WTC11 (cell line): ENCODE results near the gene ZDHHC1. TPM values are rescaled to one million over a fixed set of nuclear protein-coding genes. Genes with fewer than 3 reads are reported as not detected.

ENCODE experiments used
- ATAC-seq: fragments of 200-7000 bp; cut with Tn5 transposase; 2 replicates; pipeline ENCODE4 v1.10.0; 2021; ENCODE audit warnings: mild to moderate bottlenecking, moderate library complexity
- CTCF ChIA-PET: fragments of 300-600 bp; sonication (Branson Sonifier 250); formaldehyde crosslinking; loops from one replicate; lab custom pipeline; 2021; ENCODE audit warnings: antibody characterized with exemption; lab: Charles Lee
- POLR2A ChIA-PET: fragments of 350-600 bp; sonication (Branson Sonifier 250); formaldehyde crosslinking; loops from one replicate; lab custom pipeline; 2021; ENCODE audit warnings: antibody characterized with exemption; lab: Charles Lee
- DNase-seq: peaks from one replicate; pipeline ENCODE4 v3.0.0; 2021; ENCODE audit warnings: low spot score
- H3K27ac Mint-ChIP-seq: 2 replicates; pipeline ENCODE4 v1.8.0; 2021; ENCODE audit warnings: mixed read lengths
- H3K27me3 Mint-ChIP-seq: 2 replicates; pipeline ENCODE4 v1.8.0; 2021; ENCODE audit warnings: low read depth, mild to moderate bottlenecking, moderate library complexity, mixed read lengths
- H3K36me3 Mint-ChIP-seq: 2 replicates; pipeline ENCODE4 v1.8.0; 2021; ENCODE audit warnings: mixed read lengths
- H3K4me1 Mint-ChIP-seq: 2 replicates; pipeline ENCODE4 v1.8.0; 2022; ENCODE audit warnings: mixed read lengths
- H3K4me3 Mint-ChIP-seq: 2 replicates; pipeline ENCODE4 v1.8.0; 2021; ENCODE audit warnings: mild to moderate bottlenecking, moderate library complexity, mixed read lengths
- H3K9me3 Mint-ChIP-seq: 2 replicates; pipeline ENCODE4 v1.8.0; 2021; ENCODE audit warnings: mixed read lengths
- AFF4 ChIP-seq: sonication (generic); formaldehyde crosslinking; IDR thresholded peaks from 2 replicates; pipeline ENCODE4 v1.8.1; 2023; ENCODE audit warnings: mild to moderate bottlenecking, missing genetic modification reagents, borderline replicate concordance
- E2F5 ChIP-seq: sonication (generic); formaldehyde crosslinking; IDR thresholded peaks from 2 replicates; pipeline ENCODE4 v1.8.1; 2022; ENCODE audit warnings: mild to moderate bottlenecking, moderate library complexity, missing genetic modification reagents
- ESRRA ChIP-seq: sonication (generic); formaldehyde crosslinking; IDR thresholded peaks from 2 replicates; pipeline ENCODE4 v1.8.1; 2022; ENCODE audit warnings: mild to moderate bottlenecking, missing genetic modification reagents, borderline replicate concordance
- ETV6 ChIP-seq: sonication (generic); formaldehyde crosslinking; IDR thresholded peaks from 2 replicates; pipeline ENCODE4 v1.8.1; 2022; ENCODE audit warnings: mild to moderate bottlenecking, missing genetic modification reagents
- MAX ChIP-seq: sonication (generic); formaldehyde crosslinking; IDR thresholded peaks from 2 replicates; pipeline ENCODE4 v1.8.0; 2022; ENCODE audit warnings: mild to moderate bottlenecking, missing genetic modification reagents
- MXD4 ChIP-seq: fragments of 250-450 bp; sonication (Bioruptor Pico); IDR thresholded peaks from 2 replicates; pipeline ENCODE4 v1.8.0; 2021; ENCODE audit warnings: mild to moderate bottlenecking, moderate library complexity, borderline replicate concordance
- NFYB ChIP-seq: sonication (generic); formaldehyde crosslinking; conservative IDR thresholded peaks from 2 replicates; pipeline ENCODE4 v1.8.0; 2022; ENCODE audit warnings: low read depth, missing genetic modification reagents
- NR1H2 ChIP-seq: sonication (generic); formaldehyde crosslinking; IDR thresholded peaks from 2 replicates; pipeline ENCODE4 v1.9.0; 2021; ENCODE audit warnings: mild to moderate bottlenecking, moderate library complexity, missing genetic modification reagents
- PRDM15 ChIP-seq: sonication (generic); formaldehyde crosslinking; IDR thresholded peaks from 2 replicates; pipeline ENCODE4 v1.8.0; 2022; ENCODE audit warnings: missing genetic modification reagents
- PREB ChIP-seq: sonication (generic); formaldehyde crosslinking; IDR thresholded peaks from 2 replicates; pipeline ENCODE4 v1.8.1; 2022; ENCODE audit warnings: mild to moderate bottlenecking, missing genetic modification reagents, moderate library complexity, borderline replicate concordance
- RELA ChIP-seq: sonication (generic); formaldehyde crosslinking; IDR thresholded peaks from 2 replicates; pipeline ENCODE4 v1.8.1; 2022; ENCODE audit warnings: missing genetic modification reagents, mild to moderate bottlenecking, borderline replicate concordance
- SMAD3 ChIP-seq: sonication (generic); formaldehyde crosslinking; IDR thresholded peaks from 2 replicates; pipeline ENCODE4 v1.8.0; 2022; ENCODE audit warnings: missing genetic modification reagents, mild to moderate bottlenecking, borderline replicate concordance
- SP1 ChIP-seq: sonication (generic); formaldehyde crosslinking; conservative IDR thresholded peaks from 2 replicates; pipeline ENCODE4 v1.8.1; 2022; ENCODE audit warnings: missing genetic modification reagents
- USF1 ChIP-seq: sonication (generic); formaldehyde crosslinking; IDR thresholded peaks from 2 replicates; pipeline ENCODE4 v1.8.0; 2022; ENCODE audit warnings: mild to moderate bottlenecking, missing genetic modification reagents
- ZNF138 ChIP-seq: sonication (generic); formaldehyde crosslinking; conservative IDR thresholded peaks from 2 replicates; pipeline ENCODE4 v1.8.1; 2022; ENCODE audit warnings: mild to moderate bottlenecking, moderate library complexity, missing genetic modification reagents
- ZNF219 ChIP-seq: sonication (generic); formaldehyde crosslinking; IDR thresholded peaks from 2 replicates; pipeline ENCODE4 v1.8.0; 2023; ENCODE audit warnings: missing genetic modification reagents, mild to moderate bottlenecking, borderline replicate concordance
- ZNF281 ChIP-seq: sonication (generic); formaldehyde crosslinking; IDR thresholded peaks from 2 replicates; pipeline ENCODE4 v1.8.0; 2023; ENCODE audit warnings: mild to moderate bottlenecking, missing genetic modification reagents
- ZNF532 ChIP-seq: fragments of 250-450 bp; sonication (Bioruptor Pico); IDR thresholded peaks from 2 replicates; pipeline ENCODE4 v1.9.0; 2021; ENCODE audit warnings: mild to moderate bottlenecking, borderline replicate concordance
- total RNA-seq: library from RNA; stranded (reverse); gene quantifications from 3 replicates; pipeline ENCODE4 v1.2.3, GENCODE V29; 2021

ZDHHC1 gene
- total RNA-seq, 1 experiment from 2014 or later = 4.2 TPM

GRCh38 chr16:67454852-67455251, 38.6 kb upstream of the ZDHHC1 start:
- no peak for ATAC-seq
- Mint-ChIP-seq H3K4me3 (no peak overlapping the region), H3K36me3 (no peaks in the 10 kb centered on the region), H3K9me3 (no peaks in the 10 kb centered on the region), H3K4me1 (0 out of 2 replicates have a peak, but pooled peaks cover 5% of the 10 kb centered on the region), H3K27me3 (no peaks in the 10 kb centered on the region; the same call in 1 of the 2 replicates), H3K27ac (no peak overlapping the region)
- no peak for TF ChIP-seq MXD4
- TF ChIP-seq RELA (CRISPR knock-in tag) = no peak
- TF ChIP-seq MAX = no peak
- no peak for TF ChIP-seq ZNF532
- no peak for TF ChIP-seq NR1H2
- no peak for TF ChIP-seq ETV6
- no peak for TF ChIP-seq ZNF219 (CRISPR knock-in tag)
- no peak for TF ChIP-seq ZNF281 (CRISPR knock-in tag)
- TF ChIP-seq ESRRA (CRISPR knock-in tag) = no peak
- no peak for TF ChIP-seq NFYB (CRISPR knock-in tag)
- TF ChIP-seq PRDM15 = no peak
- TF ChIP-seq SP1 = no peak
- TF ChIP-seq AFF4 (CRISPR knock-in tag) = no peak
- no peak for TF ChIP-seq SMAD3
- TF ChIP-seq PREB = no peak
- no peak for TF ChIP-seq E2F5 (CRISPR knock-in tag)
- TF ChIP-seq USF1 (CRISPR knock-in tag) = no peak
- no peak for TF ChIP-seq ZNF138 (CRISPR knock-in tag)
- POLR2A ChIA-PET = interaction anchor here (0.5 kb wide), 1 partner anchor 1301 kb away, joined by 3 read pairs; no protein-coding TSS in a partner anchor
- CTCF ChIA-PET = interaction anchor here (2.5 to 2.9 kb wide), 3 partner anchors 9 to 169 kb away, joined by 10 to 52 read pairs (median 22); no protein-coding TSS in a partner anchor
- DNase-seq = no peak
